ENCODE measurements around the gene L3MBTL4.

DNA sequence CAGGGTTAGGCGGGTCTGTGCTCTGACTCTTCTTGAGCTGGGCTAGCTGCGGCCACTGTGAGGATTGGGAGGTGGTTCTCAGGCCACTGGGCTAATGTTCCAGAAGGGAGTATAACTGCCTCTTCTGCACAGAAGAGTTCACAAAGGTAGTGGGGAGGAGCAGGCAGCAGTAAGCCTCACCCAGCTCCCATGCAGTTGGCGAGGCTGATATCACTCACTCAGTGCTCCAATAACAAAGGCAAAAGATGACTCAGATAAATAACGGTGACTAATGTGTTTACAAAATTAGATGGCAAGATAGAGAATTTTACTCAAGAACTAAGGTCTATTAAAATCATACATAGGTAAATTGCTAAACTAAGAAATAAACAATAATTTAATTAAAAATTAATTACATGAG is 345.2 kb downstream of the L3MBTL4 start:
- TF ChIP-seq, protein P1, sequence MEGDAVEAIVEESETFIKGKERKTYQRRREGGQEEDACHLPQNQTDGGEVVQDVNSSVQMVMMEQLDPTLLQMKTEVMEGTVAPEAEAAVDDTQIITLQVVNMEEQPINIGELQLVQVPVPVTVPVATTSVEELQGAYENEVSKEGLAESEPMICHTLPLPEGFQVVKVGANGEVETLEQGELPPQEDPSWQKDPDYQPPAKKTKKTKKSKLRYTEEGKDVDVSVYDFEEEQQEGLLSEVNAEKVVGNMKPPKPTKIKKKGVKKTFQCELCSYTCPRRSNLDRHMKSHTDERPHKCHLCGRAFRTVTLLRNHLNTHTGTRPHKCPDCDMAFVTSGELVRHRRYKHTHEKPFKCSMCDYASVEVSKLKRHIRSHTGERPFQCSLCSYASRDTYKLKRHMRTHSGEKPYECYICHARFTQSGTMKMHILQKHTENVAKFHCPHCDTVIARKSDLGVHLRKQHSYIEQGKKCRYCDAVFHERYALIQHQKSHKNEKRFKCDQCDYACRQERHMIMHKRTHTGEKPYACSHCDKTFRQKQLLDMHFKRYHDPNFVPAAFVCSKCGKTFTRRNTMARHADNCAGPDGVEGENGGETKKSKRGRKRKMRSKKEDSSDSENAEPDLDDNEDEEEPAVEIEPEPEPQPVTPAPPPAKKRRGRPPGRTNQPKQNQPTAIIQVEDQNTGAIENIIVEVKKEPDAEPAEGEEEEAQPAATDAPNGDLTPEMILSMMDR (IDR thresholded peaks at IDR 0.05), result no peak
- no peak for TF ChIP-seq POLR2A (IDR thresholded peaks at IDR 0.05)

Data from adrenal gland (tissue), 5 donors.